ENCODE data around the gene POLR3GL.
"Not testable (repeated sequence)": the region's sequence is repeated elsewhere in the genome, so short reads cannot be mapped to it uniquely, and the experiment has no call there.

The POLR3GL gene

GRCh38 chr1:145927916-145928643 lies 36.4 kb upstream of the POLR3GL start:
- H3K4me3 ChIP-seq (ENCODE audit: low read depth in 1 of 2, low read length in 2 of 2): peak overlapping the region; percentile 75 to 94
- H3K9ac ChIP-seq (ENCODE audit: low read length): peak overlapping the region; percentile 78
- H3K27me3 ChIP-seq (ENCODE audit: control insufficient read depth in 1 of 2, insufficient read depth in 2 of 2, low read length in 2 of 2): no peaks in the 10 kb centered on the region
- H3K9me3 ChIP-seq (ENCODE audit: low read length): no peaks in the 10 kb centered on the region
- H3K27ac ChIP-seq (ENCODE audit: low read depth, low read length): peak overlapping the region; percentile 91
- H3K36me3 ChIP-seq (ENCODE audit: insufficient read depth, low read length): peaks cover 8% of the 10 kb centered on the region
- peaks cover 16% of the 10 kb centered on the region for H3K4me1 ChIP-seq (ENCODE audit: insufficient read depth, low read length)

- not testable (repeated sequence) for H3K4me1 ChIP-seq (ENCODE audit: insufficient read depth, low read length); H3K4me3 ChIP-seq (ENCODE audit: low read depth in 1 of 2, low read length in 2 of 2); H3K27ac ChIP-seq (ENCODE audit: low read depth, low read length); H3K27me3 ChIP-seq (ENCODE audit: control insufficient read depth in 1 of 2, insufficient read depth in 2 of 2, low read length in 2 of 2); H3K9ac ChIP-seq (ENCODE audit: low read length); H3K9me3 ChIP-seq (ENCODE audit: low read length)
- H3K36me3 ChIP-seq (ENCODE audit: insufficient read depth, low read length): peaks cover 28% of the 10 kb centered on the region
Measured at GRCh38 chr1:145932522-145933009, 31.9 kb upstream of the POLR3GL start.

GRCh38 chr1:145935708-145936107 lies 28.8 kb upstream of the POLR3GL start:
- no peaks in the 10 kb centered on the region for H3K27me3 ChIP-seq (ENCODE audit: control insufficient read depth in 1 of 2, insufficient read depth in 2 of 2, low read length in 2 of 2)
- H3K9me3 ChIP-seq (ENCODE audit: low read length): no peaks in the 10 kb centered on the region
- no peak overlapping the region for H3K27ac ChIP-seq (ENCODE audit: low read depth, low read length)
- H3K9ac ChIP-seq (ENCODE audit: low read length): no peak overlapping the region
- no peaks in the 10 kb centered on the region for H3K4me1 ChIP-seq (ENCODE audit: insufficient read depth, low read length)
- H3K4me3 ChIP-seq (ENCODE audit: low read depth in 1 of 2, low read length in 2 of 2): no peak overlapping the region
- H3K36me3 ChIP-seq (ENCODE audit: insufficient read depth, low read length): peaks cover 28% of the 10 kb centered on the region

- Histone ChIP-seq H3K9ac (ENCODE audit: low read length) (no peak overlapping the region), H3K4me3 (ENCODE audit: low read depth in 1 of 2, low read length in 2 of 2) (no peak overlapping the region), H3K27me3 (ENCODE audit: control insufficient read depth in 1 of 2, insufficient read depth in 2 of 2, low read length in 2 of 2) (no peaks in the 10 kb centered on the region), H3K4me1 (ENCODE audit: insufficient read depth, low read length) (no peaks in the 10 kb centered on the region), H3K36me3 (ENCODE audit: insufficient read depth, low read length) (peaks cover 28% of the 10 kb centered on the region), H3K27ac (ENCODE audit: low read depth, low read length) (no peak overlapping the region), H3K9me3 (ENCODE audit: low read length) (no peaks in the 10 kb centered on the region)
Measured at GRCh38 chr1:145936247-145936646, 28.2 kb upstream of the POLR3GL start.

GRCh38 chr1:145937436-145937835 lies 27.1 kb upstream of the POLR3GL start:
- H3K9ac ChIP-seq (ENCODE audit: low read length): no peak overlapping the region
- H3K4me3 ChIP-seq (ENCODE audit: low read depth in 1 of 2, low read length in 2 of 2): no peak overlapping the region
- no peaks in the 10 kb centered on the region for H3K9me3 ChIP-seq (ENCODE audit: low read length)
- H3K27me3 ChIP-seq (ENCODE audit: control insufficient read depth in 1 of 2, insufficient read depth in 2 of 2, low read length in 2 of 2): no peaks in the 10 kb centered on the region
- no peaks in the 10 kb centered on the region for H3K4me1 ChIP-seq (ENCODE audit: insufficient read depth, low read length)
- no peak overlapping the region for H3K27ac ChIP-seq (ENCODE audit: low read depth, low read length)
- peaks cover 34% of the 10 kb centered on the region for H3K36me3 ChIP-seq (ENCODE audit: insufficient read depth, low read length)

GRCh38 chr1:145942405-145942804 lies 22.1 kb upstream of the POLR3GL start:
- no peak overlapping the region for H3K27ac ChIP-seq (ENCODE audit: low read depth, low read length)
- no peaks in the 10 kb centered on the region for H3K27me3 ChIP-seq (ENCODE audit: control insufficient read depth in 1 of 2, insufficient read depth in 2 of 2, low read length in 2 of 2)
- H3K9me3 ChIP-seq (ENCODE audit: low read length): no peaks in the 10 kb centered on the region
- H3K4me3 ChIP-seq (ENCODE audit: low read depth in 1 of 2, low read length in 2 of 2): no peak overlapping the region
- H3K4me1 ChIP-seq (ENCODE audit: insufficient read depth, low read length): no peaks in the 10 kb centered on the region
- no peak overlapping the region for H3K9ac ChIP-seq (ENCODE audit: low read length)
- peaks cover 25% of the 10 kb centered on the region for H3K36me3 ChIP-seq (ENCODE audit: insufficient read depth, low read length)

GRCh38 chr1:145942871-145943270 lies 21.6 kb upstream of the POLR3GL start:
- Histone ChIP-seq H3K4me1 (ENCODE audit: insufficient read depth, low read length) (no peaks in the 10 kb centered on the region), H3K27me3 (ENCODE audit: control insufficient read depth in 1 of 2, insufficient read depth in 2 of 2, low read length in 2 of 2) (no peaks in the 10 kb centered on the region), H3K9ac (ENCODE audit: low read length) (no peak overlapping the region), H3K36me3 (ENCODE audit: insufficient read depth, low read length) (peaks cover 25% of the 10 kb centered on the region), H3K27ac (ENCODE audit: low read depth, low read length) (no peak overlapping the region), H3K9me3 (ENCODE audit: low read length) (no peaks in the 10 kb centered on the region), H3K4me3 (ENCODE audit: low read depth in 1 of 2, low read length in 2 of 2) (no peak overlapping the region)

GRCh38 chr1:145944532-145944931 lies 20.0 kb upstream of the POLR3GL start:
- Histone ChIP-seq H3K4me3 (ENCODE audit: low read depth in 1 of 2, low read length in 2 of 2) (no peak overlapping the region), H3K36me3 (ENCODE audit: insufficient read depth, low read length) (peaks cover 25% of the 10 kb centered on the region), H3K27ac (ENCODE audit: low read depth, low read length) (no peak overlapping the region), H3K9ac (ENCODE audit: low read length) (no peak overlapping the region), H3K9me3 (ENCODE audit: low read length) (no peaks in the 10 kb centered on the region), H3K4me1 (ENCODE audit: insufficient read depth, low read length) (peaks cover 10% of the 10 kb centered on the region), H3K27me3 (ENCODE audit: control insufficient read depth in 1 of 2, insufficient read depth in 2 of 2, low read length in 2 of 2) (no peaks in the 10 kb centered on the region)

- Histone ChIP-seq H3K9ac (ENCODE audit: low read length) (no peak overlapping the region), H3K27me3 (ENCODE audit: control insufficient read depth in 1 of 2, insufficient read depth in 2 of 2, low read length in 2 of 2) (no peaks in the 10 kb centered on the region), H3K36me3 (ENCODE audit: insufficient read depth, low read length) (peaks cover 24% of the 10 kb centered on the region), H3K4me3 (ENCODE audit: low read depth in 1 of 2, low read length in 2 of 2) (no peak overlapping the region), H3K4me1 (ENCODE audit: insufficient read depth, low read length) (peaks cover 16% of the 10 kb centered on the region), H3K27ac (ENCODE audit: low read depth, low read length) (no peak overlapping the region), H3K9me3 (ENCODE audit: low read length) (no peaks in the 10 kb centered on the region)
Measured at GRCh38 chr1:145946477-145946986, 18.0 kb upstream of the POLR3GL start.

GRCh38 chr1:145947551-145947950 lies 16.9 kb upstream of the POLR3GL start:
- H3K9me3 ChIP-seq (ENCODE audit: low read length): no peaks in the 10 kb centered on the region
- no peak overlapping the region for H3K4me3 ChIP-seq (ENCODE audit: low read depth in 1 of 2, low read length in 2 of 2)
- H3K27me3 ChIP-seq (ENCODE audit: control insufficient read depth in 1 of 2, insufficient read depth in 2 of 2, low read length in 2 of 2): no peaks in the 10 kb centered on the region
- H3K4me1 ChIP-seq (ENCODE audit: insufficient read depth, low read length): peaks cover 16% of the 10 kb centered on the region
- peaks cover 18% of the 10 kb centered on the region for H3K36me3 ChIP-seq (ENCODE audit: insufficient read depth, low read length)
- H3K9ac ChIP-seq (ENCODE audit: low read length): no peak overlapping the region
- H3K27ac ChIP-seq (ENCODE audit: low read depth, low read length): no peak overlapping the region

GRCh38 chr1:145949219-145949618 lies 15.3 kb upstream of the POLR3GL start:
- Histone ChIP-seq H3K4me3 (ENCODE audit: low read depth in 1 of 2, low read length in 2 of 2) (no peak overlapping the region), H3K27me3 (ENCODE audit: control insufficient read depth in 1 of 2, insufficient read depth in 2 of 2, low read length in 2 of 2) (no peaks in the 10 kb centered on the region), H3K27ac (ENCODE audit: low read depth, low read length) (no peak overlapping the region), H3K9ac (ENCODE audit: low read length) (no peak overlapping the region), H3K36me3 (ENCODE audit: insufficient read depth, low read length) (peaks cover 10% of the 10 kb centered on the region), H3K4me1 (ENCODE audit: insufficient read depth, low read length) (peaks cover 26% of the 10 kb centered on the region), H3K9me3 (ENCODE audit: low read length) (no peaks in the 10 kb centered on the region)

- H3K36me3 ChIP-seq (ENCODE audit: insufficient read depth, low read length): peaks cover 8% of the 10 kb centered on the region
- no peak overlapping the region for H3K4me3 ChIP-seq (ENCODE audit: low read depth in 1 of 2, low read length in 2 of 2)
- no peaks in the 10 kb centered on the region for H3K27me3 ChIP-seq (ENCODE audit: control insufficient read depth in 1 of 2, insufficient read depth in 2 of 2, low read length in 2 of 2)
- H3K4me1 ChIP-seq (ENCODE audit: insufficient read depth, low read length): peaks cover 49% of the 10 kb centered on the region
- H3K27ac ChIP-seq (ENCODE audit: low read depth, low read length): no peak overlapping the region
- no peaks in the 10 kb centered on the region for H3K9me3 ChIP-seq (ENCODE audit: low read length)
- no peak overlapping the region for H3K9ac ChIP-seq (ENCODE audit: low read length)
Measured at GRCh38 chr1:145951526-145951925, 13.0 kb upstream of the POLR3GL start.

All from muscle layer of colon (tissue), 2 donors.